Neural progenitor cell (in vitro differentiated cells): ENCODE measurements around the gene PLOD1. TPM values are rescaled to one million over a fixed set of nuclear protein-coding genes. Genes with fewer than 3 reads are reported as not detected.

Experiments
- DNase-seq: peaks from one replicate; pipeline ENCODE4 v3.0.0-alpha.2; 2016; ENCODE audit warnings: low spot score
- H2AFZ ChIP-seq: fragments of 200-600 bp; sonication (generic); replicated peaks from 2 replicates; pipeline ENCODE4 v1.6.1; 2016; ENCODE audit warnings: antibody characterized with exemption
- H3F3A ChIP-seq: fragments of 200-600 bp; sonication (generic); 2 replicates; pipeline ENCODE4 v1.6.1; 2016; ENCODE audit warnings: antibody characterized with exemption, low read depth
- H3K27ac ChIP-seq: fragments of 200-600 bp; sonication (generic); 2 replicates; pipeline ENCODE4 v1.5.1; 2016; ENCODE audit warnings: mild to moderate bottlenecking
- H3K27me3 ChIP-seq: fragments of 200-600 bp; sonication (generic); 2 replicates; pipeline ENCODE4 v1.6.1; 2016; ENCODE audit warnings: mild to moderate bottlenecking, moderate library complexity
- H3K36me3 ChIP-seq: fragments of 200-600 bp; sonication (generic); 2 replicates; pipeline ENCODE4 v1.5.1; 2016
- H3K4me1 ChIP-seq: fragments of 200-600 bp; sonication (generic); 2 replicates; pipeline ENCODE4 v1.6.1; 2016; ENCODE audit warnings: mixed run types
- H3K4me2 ChIP-seq: fragments of 200-600 bp; sonication (generic); 2 replicates; pipeline ENCODE4 v1.6.1; 2016
- H3K4me3 ChIP-seq: fragments of 200-600 bp; sonication (generic); 2 replicates; pipeline ENCODE4 v1.5.1; 2016
- H3K79me2 ChIP-seq: fragments of 200-600 bp; sonication (generic); 2 replicates; pipeline ENCODE4 v1.6.1; 2016; ENCODE audit warnings: low read depth
- H3K9ac ChIP-seq: fragments of 200-600 bp; sonication (generic); 2 replicates; pipeline ENCODE4 v1.6.1; 2016
- H3K9me3 ChIP-seq: fragments of 200-600 bp; sonication (generic); 2 replicates; pipeline ENCODE4 v1.5.1; 2016; ENCODE audit warnings: low read depth
- H4K20me1 ChIP-seq: fragments of 200-600 bp; sonication (generic); 2 replicates; pipeline ENCODE4 v1.6.1; 2016; ENCODE audit warnings: low read depth
- H3K27ac Mint-ChIP-seq: 3 replicates; pipeline ENCODE4 v1.8.0; 2021; ENCODE audit warnings: mixed read lengths
- H3K27me3 Mint-ChIP-seq: 2 replicates; pipeline ENCODE4 v1.8.0; 2022; ENCODE audit warnings: low read depth, mild to moderate bottlenecking, inconsistent platforms, moderate library complexity, mixed read lengths; ENCODE audit not compliant: insufficient read depth
- H3K36me3 Mint-ChIP-seq: 3 replicates; pipeline ENCODE4 v1.8.0; 2021; ENCODE audit warnings: mixed read lengths
- H3K4me1 Mint-ChIP-seq: 3 replicates; pipeline ENCODE4 v1.8.0; 2021; ENCODE audit warnings: mixed read lengths
- H3K4me3 Mint-ChIP-seq: 3 replicates; pipeline ENCODE4 v1.8.0; 2021; ENCODE audit warnings: mild to moderate bottlenecking, moderate library complexity, mixed read lengths
- H3K9me3 Mint-ChIP-seq: 3 replicates; pipeline ENCODE4 v1.8.0; 2020; ENCODE audit warnings: mixed read lengths
- EZH2 ChIP-seq: fragments of 200-600 bp; sonication (generic); IDR thresholded peaks from 2 replicates; pipeline ENCODE4 v1.6.1; 2017; ENCODE audit warnings: antibody characterized with exemption, mild to moderate bottlenecking, moderate library complexity
- EZH2phosphoT487 ChIP-seq: fragments of 200-600 bp; sonication (generic); IDR thresholded peaks from 2 replicates; pipeline ENCODE4 v1.6.1; 2017; ENCODE audit warnings: antibody characterized with exemption
- total RNA-seq: library from RNA; depleted of rRNA; stranded (reverse); fragments of >200 nt; gene quantifications from 2 replicates; pipeline ENCODE4 v1.2.3, GENCODE V29; 2015; ENCODE audit warnings: low replicate concordance
- TF ChIP-seq, protein P1 (sequence below): fragments of 200-600 bp; sonication (generic); IDR thresholded peaks from 2 replicates; pipeline ENCODE4 v1.5.1; 2017; ENCODE audit warnings: antibody characterized with exemption, mild to moderate bottlenecking

Gene PLOD1
- total RNA-seq, 1 donor from 2014 or later: 27.2 TPM

- DNase-seq: no peak
- TF ChIP-seq EZH2phosphoT487: no peak
- no peak for TF ChIP-seq EZH2
- TF ChIP-seq, protein P1, sequence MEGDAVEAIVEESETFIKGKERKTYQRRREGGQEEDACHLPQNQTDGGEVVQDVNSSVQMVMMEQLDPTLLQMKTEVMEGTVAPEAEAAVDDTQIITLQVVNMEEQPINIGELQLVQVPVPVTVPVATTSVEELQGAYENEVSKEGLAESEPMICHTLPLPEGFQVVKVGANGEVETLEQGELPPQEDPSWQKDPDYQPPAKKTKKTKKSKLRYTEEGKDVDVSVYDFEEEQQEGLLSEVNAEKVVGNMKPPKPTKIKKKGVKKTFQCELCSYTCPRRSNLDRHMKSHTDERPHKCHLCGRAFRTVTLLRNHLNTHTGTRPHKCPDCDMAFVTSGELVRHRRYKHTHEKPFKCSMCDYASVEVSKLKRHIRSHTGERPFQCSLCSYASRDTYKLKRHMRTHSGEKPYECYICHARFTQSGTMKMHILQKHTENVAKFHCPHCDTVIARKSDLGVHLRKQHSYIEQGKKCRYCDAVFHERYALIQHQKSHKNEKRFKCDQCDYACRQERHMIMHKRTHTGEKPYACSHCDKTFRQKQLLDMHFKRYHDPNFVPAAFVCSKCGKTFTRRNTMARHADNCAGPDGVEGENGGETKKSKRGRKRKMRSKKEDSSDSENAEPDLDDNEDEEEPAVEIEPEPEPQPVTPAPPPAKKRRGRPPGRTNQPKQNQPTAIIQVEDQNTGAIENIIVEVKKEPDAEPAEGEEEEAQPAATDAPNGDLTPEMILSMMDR: no peak
- Mint-ChIP-seq H3K4me3 (no peak overlapping the region), H3K9me3 (no peaks in the 10 kb centered on the region), H3K27me3 (no peaks in the 10 kb centered on the region), H3K27ac (no peak overlapping the region), H3K36me3 (peaks cover 10% of the 10 kb centered on the region), H3K4me1 (no peaks in the 10 kb centered on the region)
- Histone ChIP-seq H3K4me2 (no peak overlapping the region), H3K4me1 (no peaks in the 10 kb centered on the region), H3K4me3 (no peak overlapping the region), H3F3A (no peaks in the 10 kb centered on the region), H3K9me3 (no peaks in the 10 kb centered on the region), H3K79me2 (no peaks in the 10 kb centered on the region), H4K20me1 (no peaks in the 10 kb centered on the region), H3K9ac (no peak overlapping the region), H3K27ac (no peak overlapping the region), H3K36me3 (no peaks in the 10 kb centered on the region), H2AFZ (no peak overlapping the region), H3K27me3 (no peaks in the 10 kb centered on the region)
Measured at GRCh38 chr1:11960715-11961114, 26.2 kb downstream of the PLOD1 start.

DNA sequence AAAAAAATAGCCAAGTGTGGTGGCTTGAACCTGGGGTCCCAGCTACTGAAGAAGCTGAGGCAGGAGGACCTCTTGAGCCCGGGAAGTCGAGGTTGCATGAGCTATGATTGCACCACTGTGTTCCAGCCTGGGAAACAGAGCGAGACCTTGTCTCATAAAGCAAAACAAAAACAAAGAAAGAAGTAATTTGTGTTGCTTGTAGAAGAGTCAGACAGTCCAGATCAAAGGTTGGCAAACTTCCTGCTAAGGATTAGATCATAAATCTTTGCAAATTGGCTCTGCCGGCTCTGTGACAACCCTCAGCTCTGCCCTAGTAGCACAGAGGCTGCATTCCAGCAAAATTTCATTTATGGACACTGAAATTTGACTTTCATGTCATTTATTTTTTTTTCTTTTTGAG, 26.7 kb downstream of the PLOD1 start:
- Histone ChIP-seq H3K79me2 (no peaks in the 10 kb centered on the region), H3K4me1 (no peaks in the 10 kb centered on the region), H2AFZ (no peak overlapping the region), H3K27ac (no peak overlapping the region), H3K4me2 (no peak overlapping the region), H3K4me3 (no peak overlapping the region), H4K20me1 (no peaks in the 10 kb centered on the region), H3K9me3 (no peaks in the 10 kb centered on the region), H3K36me3 (no peaks in the 10 kb centered on the region), H3F3A (no peaks in the 10 kb centered on the region), H3K27me3 (no peaks in the 10 kb centered on the region), H3K9ac (no peak overlapping the region)
- Mint-ChIP-seq H3K4me3 (no peak overlapping the region), H3K4me1 (no peaks in the 10 kb centered on the region), H3K36me3 (peaks cover 11% of the 10 kb centered on the region), H3K9me3 (no peaks in the 10 kb centered on the region), H3K27me3 (no peaks in the 10 kb centered on the region), H3K27ac (no peak overlapping the region)
- no peak for TF ChIP-seq EZH2phosphoT487
- TF ChIP-seq, protein P1: no peak
- TF ChIP-seq EZH2: no peak
- no peak for DNase-seq

- H3K27ac Mint-ChIP-seq: no peak overlapping the region
- H3K9me3 Mint-ChIP-seq: no peaks in the 10 kb centered on the region
Measured at GRCh38 chr1:11963622-11964021, 29.1 kb downstream of the PLOD1 start.

More at GRCh38 chr1:11963622-11964021, 29.1 kb downstream of the PLOD1 start:
- no peaks in the 10 kb centered on the region for H3F3A ChIP-seq
- H3K27me3 ChIP-seq: no peaks in the 10 kb centered on the region
- DNase-seq: no peak
- H3K4me3 Mint-ChIP-seq: no peak overlapping the region
- TF ChIP-seq, protein P1: no peak
- no peak for TF ChIP-seq EZH2
- no peak for TF ChIP-seq EZH2phosphoT487
- H3K9ac ChIP-seq: no peak overlapping the region
- H3K4me3 ChIP-seq: no peak overlapping the region
- peaks cover 3% of the 10 kb centered on the region for H3K27me3 Mint-ChIP-seq
- no peaks in the 10 kb centered on the region for H3K79me2 ChIP-seq
- H3K36me3 ChIP-seq: no peaks in the 10 kb centered on the region
- H3K4me1 ChIP-seq: no peaks in the 10 kb centered on the region
- H4K20me1 ChIP-seq: no peaks in the 10 kb centered on the region
- H3K36me3 Mint-ChIP-seq: peaks cover 11% of the 10 kb centered on the region
- H3K4me2 ChIP-seq: no peak overlapping the region
- H3K27ac ChIP-seq: no peak overlapping the region
- H3K4me1 Mint-ChIP-seq: no peaks in the 10 kb centered on the region
- no peaks in the 10 kb centered on the region for H3K9me3 ChIP-seq
- H2AFZ ChIP-seq: no peak overlapping the region
